AG04449 (cell line): Measurements from ENCODE around the gene PRB4.
"Not testable (repeated sequence)": the region's sequence is repeated elsewhere in the genome, so short reads cannot be mapped to it uniquely, and the experiment has no call there.

Experiments
- CTCF ChIA-PET: fragments of 350-600 bp; formaldehyde crosslinking; extraction: SDS; loops from one replicate; lab custom pipeline; 2021; ENCODE audit warnings: antibody characterized with exemption; lab: Yijun Ruan, JAX
- POLR2A ChIA-PET: fragments of 400-600, 350-600 bp; formaldehyde crosslinking; extraction: SDS; loops from one replicate; lab custom pipeline; 2020; ENCODE audit warnings: antibody characterized with exemption, inconsistent platforms; lab: Yijun Ruan, JAX
- DNase-seq: peaks from one replicate; pipeline ENCODE4 v3.0.0-alpha.2; 2010; ENCODE audit warnings: low read depth, low spot score
- H3K4me3 ChIP-seq: 2 replicates; pipeline ENCODE4 v1.5.1; 2011; ENCODE audit warnings: low read depth, mild to moderate bottlenecking, control low read depth, low read length
- TF ChIP-seq, protein P1 (sequence below): IDR thresholded peaks from one replicate; pipeline ENCODE4 v1.5.1; 2011; ENCODE audit warnings: mild to moderate bottlenecking, moderate library complexity, low read length, control low read depth, inconsistent platforms; ENCODE audit not compliant: insufficient read depth; ENCODE audit errors: missing control alignments

The PRB4 gene

DNA sequence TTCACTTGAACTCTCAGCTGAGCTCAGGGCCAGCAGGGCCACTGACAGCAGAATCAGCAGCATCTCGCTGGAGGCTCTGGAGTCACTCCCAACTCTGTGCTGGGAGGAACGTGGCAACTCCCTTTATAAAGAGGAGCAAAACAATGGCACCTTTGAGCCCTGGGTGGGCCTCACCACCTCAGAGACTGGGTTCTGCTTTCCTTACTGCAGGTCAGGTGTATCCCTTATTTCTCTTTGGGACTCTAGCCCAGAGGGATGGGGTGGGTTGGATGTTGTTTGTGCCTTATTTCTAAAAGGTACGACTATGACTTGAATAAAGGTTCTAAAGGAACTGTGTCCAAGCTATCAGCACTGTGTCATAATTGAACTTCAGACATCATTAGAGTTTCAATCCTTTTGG lies at the start of gene PRB4:
Gene PRB4, minus strand, starts transcription at position 101 of the 400 bp plus-strand sequence. Its CDS starts 38 bp downstream, at position 63.
- no peak for DNase-seq
- TF ChIP-seq, protein P1, sequence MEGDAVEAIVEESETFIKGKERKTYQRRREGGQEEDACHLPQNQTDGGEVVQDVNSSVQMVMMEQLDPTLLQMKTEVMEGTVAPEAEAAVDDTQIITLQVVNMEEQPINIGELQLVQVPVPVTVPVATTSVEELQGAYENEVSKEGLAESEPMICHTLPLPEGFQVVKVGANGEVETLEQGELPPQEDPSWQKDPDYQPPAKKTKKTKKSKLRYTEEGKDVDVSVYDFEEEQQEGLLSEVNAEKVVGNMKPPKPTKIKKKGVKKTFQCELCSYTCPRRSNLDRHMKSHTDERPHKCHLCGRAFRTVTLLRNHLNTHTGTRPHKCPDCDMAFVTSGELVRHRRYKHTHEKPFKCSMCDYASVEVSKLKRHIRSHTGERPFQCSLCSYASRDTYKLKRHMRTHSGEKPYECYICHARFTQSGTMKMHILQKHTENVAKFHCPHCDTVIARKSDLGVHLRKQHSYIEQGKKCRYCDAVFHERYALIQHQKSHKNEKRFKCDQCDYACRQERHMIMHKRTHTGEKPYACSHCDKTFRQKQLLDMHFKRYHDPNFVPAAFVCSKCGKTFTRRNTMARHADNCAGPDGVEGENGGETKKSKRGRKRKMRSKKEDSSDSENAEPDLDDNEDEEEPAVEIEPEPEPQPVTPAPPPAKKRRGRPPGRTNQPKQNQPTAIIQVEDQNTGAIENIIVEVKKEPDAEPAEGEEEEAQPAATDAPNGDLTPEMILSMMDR: no peak
- CTCF ChIA-PET: no interaction called here
- H3K4me3 ChIP-seq: no peak within 1 kb of the TSS
- POLR2A ChIA-PET: no interaction called here

DNA sequence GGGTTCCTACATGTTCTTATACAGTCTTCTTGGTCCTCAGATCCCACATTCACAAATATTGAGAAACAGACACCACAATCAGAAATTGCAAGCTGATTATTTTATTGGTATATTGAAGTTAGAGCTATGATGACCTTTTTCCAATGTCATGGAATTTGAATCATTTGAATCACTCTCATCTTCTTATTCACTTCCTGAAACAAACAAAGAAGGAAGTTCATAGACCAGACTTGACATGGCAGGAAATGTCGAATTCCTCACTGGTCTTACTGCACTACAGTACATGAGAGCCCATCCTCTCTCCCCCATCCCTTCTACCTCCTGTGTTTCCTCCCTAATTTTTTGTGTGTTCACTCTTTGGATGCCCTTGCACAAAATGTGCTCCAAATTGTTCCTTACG lies 41.5 kb upstream of the PRB4 start:
- CTCF ChIA-PET: interaction anchor here (0.6 kb wide), 1 partner anchor 736 kb away, joined by 3 read pairs; no protein-coding TSS in a partner anchor
- DNase-seq, H3K4me3 ChIP-seq, POLR2A ChIA-PET: not testable (repeated sequence)

DNA sequence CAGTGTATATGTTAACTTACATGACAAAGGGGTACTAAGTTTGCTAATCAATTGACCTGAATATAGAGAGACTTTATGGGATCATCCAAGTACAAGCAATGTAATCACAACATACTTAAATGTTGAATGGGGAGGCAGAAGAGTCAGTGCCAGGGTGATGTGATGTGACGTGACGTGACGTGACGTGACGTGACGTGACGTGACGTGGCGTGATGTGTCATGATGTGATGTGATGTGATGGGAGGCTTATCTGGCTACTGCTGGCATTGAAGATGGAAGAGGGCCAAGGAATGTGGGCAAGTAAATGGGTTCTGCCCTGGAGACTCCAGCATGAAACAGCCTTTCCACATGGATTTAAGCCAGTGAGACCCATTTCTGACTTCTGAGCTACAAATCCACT lies 38.2 kb upstream of the PRB4 start:
- POLR2A ChIA-PET: no interaction called here
- DNase-seq: no peak
- TF ChIP-seq, protein P1: no peak
- H3K4me3 ChIP-seq: no peak overlapping the region
- CTCF ChIA-PET: no interaction called here

DNA sequence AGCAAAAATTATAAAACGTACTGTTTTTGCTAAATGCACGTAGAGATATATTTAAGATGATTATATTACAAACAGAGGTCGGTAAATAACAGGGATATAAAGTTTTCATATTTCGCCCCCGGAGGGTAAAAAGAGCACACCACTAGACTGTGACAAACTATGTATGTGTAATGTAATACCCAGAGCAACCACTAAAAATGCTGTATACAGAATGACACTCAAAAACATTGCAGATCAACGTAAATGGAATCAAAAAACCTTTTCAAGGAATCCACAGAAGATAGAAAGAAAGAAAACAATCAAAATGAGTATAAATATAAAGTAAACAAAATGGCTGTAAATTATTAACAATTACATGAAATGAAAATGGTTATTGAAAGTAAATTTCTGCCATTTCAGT lies 37.6 kb upstream of the PRB4 start:
- no peak overlapping the region for H3K4me3 ChIP-seq
- TF ChIP-seq, protein P1: no peak
- CTCF ChIA-PET: no interaction called here
- DNase-seq: no peak
- POLR2A ChIA-PET: no interaction called here

DNA sequence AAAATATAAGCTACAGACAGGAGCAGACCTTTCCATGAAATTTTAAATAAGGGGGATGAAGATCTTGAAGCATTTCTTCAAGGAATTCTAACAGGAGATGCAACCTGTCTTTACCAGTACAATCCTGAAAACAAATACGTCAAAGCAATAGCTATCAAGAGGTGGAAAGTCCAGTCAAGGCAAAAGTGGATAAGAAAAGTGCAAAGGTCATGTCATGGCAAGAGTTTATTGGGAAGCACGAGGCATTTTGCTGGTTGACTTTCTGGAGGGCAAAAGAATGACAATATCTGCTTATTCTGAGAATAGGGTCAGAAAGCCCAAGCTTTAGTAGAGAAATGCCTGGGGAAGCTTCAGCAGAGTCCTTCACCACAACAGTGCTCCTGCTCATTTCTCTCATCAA lies 34.3 kb upstream of the PRB4 start:
- TF ChIP-seq, protein P1: no peak
- ChIA-PET POLR2A (no interaction called here), CTCF (no interaction called here)
- no peak for DNase-seq
- H3K4me3 ChIP-seq: no peak overlapping the region

DNA sequence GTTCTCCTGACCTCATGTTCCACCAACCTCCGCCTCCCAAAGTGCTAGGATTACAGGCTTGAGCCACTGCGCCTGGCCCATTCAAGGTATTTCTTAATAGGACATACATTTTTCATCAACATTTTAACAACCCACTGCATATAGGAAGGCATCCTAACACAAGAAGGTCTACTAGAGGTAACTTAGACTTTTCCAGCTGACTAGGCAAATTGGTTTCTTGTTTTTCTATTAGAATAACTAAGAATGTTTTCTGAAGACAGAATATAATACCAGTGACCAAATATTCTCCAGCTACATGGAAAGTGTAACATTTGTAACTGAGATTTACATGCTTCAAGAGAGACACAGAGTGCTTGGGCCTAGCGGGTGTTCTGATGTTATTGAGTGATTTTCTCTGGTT lies 14.2 kb upstream of the PRB4 start:
- H3K4me3 ChIP-seq: no peak overlapping the region
- ChIA-PET POLR2A (no interaction called here), CTCF (no interaction called here)
- TF ChIP-seq, protein P1: no peak
- no peak for DNase-seq

DNA sequence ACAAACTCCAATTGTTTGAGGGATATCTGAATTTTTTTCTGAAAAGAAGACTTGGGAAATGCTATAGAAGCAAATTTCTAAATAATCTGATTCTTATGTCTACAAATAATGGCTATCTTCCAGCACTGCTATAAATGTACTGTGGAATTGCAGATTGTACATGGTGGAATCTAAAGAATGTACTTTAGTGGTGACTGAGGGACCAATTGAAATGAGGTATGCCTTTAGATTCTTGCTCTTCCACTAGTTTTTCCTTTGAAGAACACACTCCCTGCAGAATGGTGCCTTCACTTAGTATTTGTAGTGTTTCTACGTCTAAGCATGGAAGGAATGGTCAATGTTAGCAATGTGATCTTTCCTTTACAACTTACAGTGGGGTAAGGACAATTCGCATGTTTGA lies 11.7 kb upstream of the PRB4 start:
- DNase-seq: peak; percentile 9
- ChIA-PET CTCF (no interaction called here), POLR2A (no interaction called here)
- H3K4me3 ChIP-seq: no peak overlapping the region
- TF ChIP-seq, protein P1: no peak
